Uterus (tissue), 4 donors: Measurements from ENCODE around the gene IFITM1. TPM values are rescaled to one million over a fixed set of nuclear protein-coding genes. Genes with fewer than 3 reads are reported as not detected.

ENCODE experiments used
- DNase-seq, 2 donors: peaks; one replicate each; pipeline ENCODE4 v3.0.0-alpha.2; 2019 to 2020
- H3K27ac ChIP-seq, 2 donors: fragments of 200-600 bp; sonication (generic); 1 replicate in 1 of 2; 2 replicates in 1 of 2; pipeline ENCODE4 v1.5.1; 2016 to 2018
- H3K27me3 ChIP-seq, 2 donors: fragments of 200-600 bp; sonication (generic); one replicate each; pipeline ENCODE4 v1.5.1; 2018 to 2019; ENCODE audit warnings: control low read depth in 1 of 2
- H3K36me3 ChIP-seq, 2 donors: fragments of 200-600 bp; sonication (generic); one replicate each; pipeline ENCODE4 v1.5.1; 2019; ENCODE audit warnings: control low read depth in 1 of 2
- H3K4me1 ChIP-seq, 2 donors: fragments of 200-600 bp; sonication (generic); one replicate each; pipeline ENCODE4 v1.5.1; 2018 to 2019; ENCODE audit warnings: control low read depth in 1 of 2
- H3K4me3 ChIP-seq, 2 donors: fragments of 200-600 bp; sonication (generic); 1 replicate in 1 of 2; 2 replicates in 1 of 2; pipeline ENCODE4 v1.5.1; 2018 to 2019; ENCODE audit warnings: mild to moderate bottlenecking in 1 of 2
- H3K9me3 ChIP-seq, 2 donors: fragments of 200-600 bp; sonication (generic); one replicate each; pipeline ENCODE4 v1.5.1; 2019; ENCODE audit warnings: control low read depth in 1 of 2
- CTCF ChIP-seq, 4 experiments: fragments of 200-600 bp in 2 of 4; fragments of 450-650 bp in 2 of 4; sonication (generic) in 2 of 4; IDR thresholded peaks; one replicate each; pipeline ENCODE4 v1.5.1; 2016 to 2019; ENCODE audit warnings: antibody characterized with exemption in 4 of 4, mild to moderate bottlenecking in 2 of 4, moderate library complexity in 1 of 4
- POLR2A ChIP-seq, 2 donors: fragments of 450-650 bp; IDR thresholded peaks; one replicate each; pipeline ENCODE4 v1.6.1; 2016; ENCODE audit warnings: antibody characterized with exemption in 2 of 2, mild to moderate bottlenecking in 1 of 2, moderate library complexity in 1 of 2
- intact Hi-C: fragments of 100-400 bp; cut with DNase I; formaldehyde crosslinking; loops from one replicate; pipeline ENCODE4 v1.15.1; 2023; ENCODE audit warnings: low total_unique reads
- total RNA-seq, 4 donors: library from RNA; depleted of rRNA in 3 of 4; stranded (reverse); fragments of >200 nt in 3 of 4; gene quantifications; one replicate each; pipeline versions ENCODE4 v1.1.0 to v1.2.4, GENCODE V29; 2014 to 2023
- donor health status: DM: yes; HTN: yes; CAD: no.

IFITM1 gene
- total RNA-seq, 4 donors from 2014 or later, result 13.4 to 672 (median 239) TPM

- H3K27me3 ChIP-seq, result peaks cover 0 to 5% of the 10 kb centered on the region in 2 donors
- H3K9me3 ChIP-seq, result no peaks in the 10 kb centered on the region
- intact Hi-C loops, result loop anchor here (5.0 kb wide), 1 partner anchor 73 kb away; the partner anchor contains the start of gene B4GALNT4
- H3K4me1 ChIP-seq, result no peaks in the 10 kb centered on the region
- no peaks in the 10 kb centered on the region for H3K36me3 ChIP-seq
- H3K27ac ChIP-seq, result no peak overlapping the region
- peak in 1 of 2 donors; percentile 16 for DNase-seq
- TF ChIP-seq CTCF (IDR thresholded peaks at IDR 0.05) (no peak), POLR2A (IDR thresholded peaks at IDR 0.05) (no peak)
- no peak overlapping the region for H3K4me3 ChIP-seq
Observed at GRCh38 chr11:294780-295179, 19.1 kb upstream of the IFITM1 start.

GRCh38 chr11:295351-296170 is 18.3 kb upstream of the IFITM1 start:
- intact Hi-C loops, result no loop called here
- Histone ChIP-seq H3K4me3 (no peak overlapping the region), H3K4me1 (no peaks in the 10 kb centered on the region), H3K9me3 (no peaks in the 10 kb centered on the region), H3K27ac (no peak overlapping the region), H3K36me3 (no peaks in the 10 kb centered on the region), H3K27me3 (peaks cover 0 to 5% of the 10 kb centered on the region in 2 donors)
- no peak for DNase-seq
- no peak for TF ChIP-seq POLR2A (IDR thresholded peaks at IDR 0.05)
- TF ChIP-seq CTCF (IDR thresholded peaks at IDR 0.05), result no peak

GRCh38 chr11:296171-297050 is 17.4 kb upstream of the IFITM1 start:
- TF ChIP-seq POLR2A (IDR thresholded peaks at IDR 0.05), result no peak
- no peak for TF ChIP-seq CTCF (IDR thresholded peaks at IDR 0.05)
- Histone ChIP-seq H3K4me3 (no peak overlapping the region), H3K27me3 (peaks cover 0 to 5% of the 10 kb centered on the region in 2 donors), H3K4me1 (no peaks in the 10 kb centered on the region), H3K36me3 (no peaks in the 10 kb centered on the region), H3K9me3 (no peaks in the 10 kb centered on the region), H3K27ac (no peak overlapping the region)
- intact Hi-C loops, result no loop called here
- DNase-seq, result peak in 1 of 2 donors; percentile 8

GRCh38 chr11:297051-297585 is 16.7 kb upstream of the IFITM1 start:
- Histone ChIP-seq H3K27ac (no peak overlapping the region), H3K36me3 (no peaks in the 10 kb centered on the region), H3K27me3 (peaks cover 0 to 5% of the 10 kb centered on the region in 2 donors), H3K4me3 (no peak overlapping the region), H3K9me3 (no peaks in the 10 kb centered on the region), H3K4me1 (no peaks in the 10 kb centered on the region)
- no peak for TF ChIP-seq CTCF (IDR thresholded peaks at IDR 0.05)
- no peak for TF ChIP-seq POLR2A (IDR thresholded peaks at IDR 0.05)
- intact Hi-C loops, result no loop called here
- peak in 1 of 2 donors; percentile 13 for DNase-seq
